ENCODE measurements around the gene RAB31. TPM values are rescaled to one million over a fixed set of nuclear protein-coding genes. Genes with fewer than 3 reads are reported as not detected.

The RAB31 gene
- total RNA-seq, 2 experiments from 2014 or later, result 3.5 to 4.9 TPM

DNA sequence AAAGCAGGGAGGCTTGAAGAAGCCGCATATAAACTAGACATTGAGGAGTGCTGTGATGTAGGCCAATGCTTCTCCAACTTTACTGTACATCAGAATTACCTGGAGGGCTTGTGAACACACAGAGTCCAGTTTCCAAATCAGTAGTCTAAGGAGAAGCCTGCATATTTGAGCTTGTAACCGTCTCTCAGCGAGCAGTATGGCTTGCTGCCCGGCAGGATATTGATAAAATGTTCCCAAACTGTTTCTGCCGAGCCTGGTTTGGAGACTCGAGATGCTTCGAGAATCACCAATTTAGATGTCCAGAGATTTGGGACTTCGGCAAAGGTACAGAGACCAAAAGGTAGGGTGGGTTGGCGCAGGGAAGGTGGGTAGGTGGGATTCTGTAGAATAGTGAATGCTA is 11.0 kb upstream of the RAB31 start:
- no peak for DNase-seq
- peaks cover 21% of the 10 kb centered on the region for H3K4me1 Mint-ChIP-seq
- CTCF ChIA-PET, result no interaction called here
- POLR2A ChIA-PET, result no interaction called here
- H3K4me3 Mint-ChIP-seq, result no peak overlapping the region
- H3K9me3 Mint-ChIP-seq, result no peaks in the 10 kb centered on the region
- H3K27ac Mint-ChIP-seq, result no peak overlapping the region
- H3K27me3 Mint-ChIP-seq, result peaks cover 41% of the 10 kb centered on the region
- no peaks in the 10 kb centered on the region for H3K36me3 Mint-ChIP-seq (ENCODE audit: low read depth)

DNA sequence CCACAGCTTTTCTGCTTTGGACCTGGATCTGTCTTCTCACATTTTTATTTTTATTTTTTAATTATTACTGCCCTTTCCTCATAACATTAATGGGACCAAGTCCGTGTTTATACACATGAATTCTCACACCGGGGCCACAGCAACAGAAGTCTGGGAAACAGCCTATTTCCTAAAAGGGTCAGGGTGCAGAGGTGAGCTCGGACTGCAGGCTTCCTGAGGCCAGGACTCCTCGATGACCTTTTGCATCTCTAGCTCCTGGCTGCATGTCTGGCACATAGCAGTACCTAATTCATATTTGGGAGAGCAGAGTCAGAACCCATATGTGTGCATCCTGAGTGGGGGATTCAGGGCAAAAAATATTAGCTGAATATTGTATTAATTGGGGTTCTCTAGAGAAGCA is 9.6 kb upstream of the RAB31 start:
- Mint-ChIP-seq H3K9me3 (no peaks in the 10 kb centered on the region), H3K27ac (no peak overlapping the region), H3K36me3 (ENCODE audit: low read depth) (no peaks in the 10 kb centered on the region), H3K4me1 (peaks cover 21% of the 10 kb centered on the region), H3K27me3 (peaks cover 41% of the 10 kb centered on the region), H3K4me3 (no peak overlapping the region)
- POLR2A ChIA-PET, result no interaction called here
- CTCF ChIA-PET, result no interaction called here
- no peak for DNase-seq

DNA sequence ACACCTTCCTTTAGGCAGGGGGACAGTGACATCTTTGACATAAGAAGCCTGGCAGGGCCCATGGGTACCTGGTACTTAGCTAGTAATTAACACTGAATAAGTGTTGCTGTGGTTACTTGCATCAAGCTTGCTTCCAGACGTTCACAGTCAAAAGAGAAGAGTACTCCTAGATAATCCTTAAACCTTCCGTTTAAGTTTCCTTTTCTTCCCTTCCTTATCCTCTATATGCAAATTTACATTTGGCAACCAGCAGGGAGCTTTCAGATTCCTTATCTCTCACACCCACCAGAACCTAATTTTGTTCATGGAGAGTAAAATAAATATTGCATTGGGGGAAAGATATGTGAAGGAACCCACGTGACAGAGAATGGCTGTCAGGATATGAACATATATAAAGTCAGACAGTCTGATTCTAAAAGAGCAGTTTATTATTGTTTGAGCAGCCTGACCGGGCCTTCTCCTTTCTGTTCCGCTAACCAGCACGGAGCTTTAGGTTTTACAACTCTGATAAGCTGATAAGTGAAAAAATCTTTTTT is 7.8 kb upstream of the RAB31 start:
- H3K4me1 Mint-ChIP-seq, result peaks cover 25% of the 10 kb centered on the region
- no peaks in the 10 kb centered on the region for H3K9me3 Mint-ChIP-seq
- DNase-seq, result no peak
- ChIA-PET CTCF (no interaction called here), POLR2A (interaction anchor here (0.6 kb wide), 1 partner anchor 9 kb away, joined by 3 read pairs; no protein-coding TSS in a partner anchor)
- H3K36me3 Mint-ChIP-seq (ENCODE audit: low read depth), result no peaks in the 10 kb centered on the region
- H3K4me3 Mint-ChIP-seq, result no peak overlapping the region
- H3K27ac Mint-ChIP-seq, result no peak overlapping the region
- peaks cover 45% of the 10 kb centered on the region for H3K27me3 Mint-ChIP-seq

DNA sequence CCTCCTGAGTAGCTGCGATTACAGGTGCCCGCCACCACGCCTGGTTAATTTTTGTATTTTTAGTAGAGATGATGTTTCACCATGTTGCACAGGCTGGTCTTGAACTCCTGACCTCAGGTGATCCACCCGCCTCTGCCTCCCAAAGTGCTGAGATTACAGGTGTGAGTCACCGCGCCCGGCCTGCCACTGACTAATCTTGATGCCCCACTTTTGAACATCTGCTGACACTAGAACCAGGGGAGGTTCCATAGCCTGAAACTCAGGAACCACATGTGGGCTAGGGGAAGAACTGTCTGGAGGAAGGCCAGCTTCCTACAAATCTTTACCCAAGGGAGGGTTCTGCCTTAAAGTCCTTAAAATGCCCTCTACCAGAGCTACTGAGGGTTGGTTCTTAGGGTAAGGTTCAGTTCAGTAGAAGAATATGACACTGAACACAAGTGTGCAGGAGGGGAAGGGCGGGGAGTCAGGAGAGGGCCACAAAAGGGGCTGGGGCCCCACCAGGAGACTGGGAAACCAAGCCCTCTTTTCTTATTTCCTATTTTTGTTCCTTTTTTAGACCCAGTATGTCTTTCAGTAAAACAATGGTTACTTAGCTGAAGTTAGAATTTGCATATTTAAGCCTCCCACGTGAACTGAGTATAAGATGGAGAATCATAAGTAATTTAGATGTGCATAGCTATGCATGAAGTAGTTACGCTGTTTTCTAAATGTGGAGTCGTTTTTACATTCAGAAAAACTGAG is 6.3 kb upstream of the RAB31 start:
- POLR2A ChIA-PET, result no interaction called here
- no peak overlapping the region for H3K27ac Mint-ChIP-seq
- H3K27me3 Mint-ChIP-seq, result peaks cover 52% of the 10 kb centered on the region
- peaks cover 13% of the 10 kb centered on the region for H3K4me1 Mint-ChIP-seq
- CTCF ChIA-PET, result no interaction called here
- H3K4me3 Mint-ChIP-seq, result no peak overlapping the region
- H3K9me3 Mint-ChIP-seq, result no peaks in the 10 kb centered on the region
- no peaks in the 10 kb centered on the region for H3K36me3 Mint-ChIP-seq (ENCODE audit: low read depth)
- no peak for DNase-seq

DNA sequence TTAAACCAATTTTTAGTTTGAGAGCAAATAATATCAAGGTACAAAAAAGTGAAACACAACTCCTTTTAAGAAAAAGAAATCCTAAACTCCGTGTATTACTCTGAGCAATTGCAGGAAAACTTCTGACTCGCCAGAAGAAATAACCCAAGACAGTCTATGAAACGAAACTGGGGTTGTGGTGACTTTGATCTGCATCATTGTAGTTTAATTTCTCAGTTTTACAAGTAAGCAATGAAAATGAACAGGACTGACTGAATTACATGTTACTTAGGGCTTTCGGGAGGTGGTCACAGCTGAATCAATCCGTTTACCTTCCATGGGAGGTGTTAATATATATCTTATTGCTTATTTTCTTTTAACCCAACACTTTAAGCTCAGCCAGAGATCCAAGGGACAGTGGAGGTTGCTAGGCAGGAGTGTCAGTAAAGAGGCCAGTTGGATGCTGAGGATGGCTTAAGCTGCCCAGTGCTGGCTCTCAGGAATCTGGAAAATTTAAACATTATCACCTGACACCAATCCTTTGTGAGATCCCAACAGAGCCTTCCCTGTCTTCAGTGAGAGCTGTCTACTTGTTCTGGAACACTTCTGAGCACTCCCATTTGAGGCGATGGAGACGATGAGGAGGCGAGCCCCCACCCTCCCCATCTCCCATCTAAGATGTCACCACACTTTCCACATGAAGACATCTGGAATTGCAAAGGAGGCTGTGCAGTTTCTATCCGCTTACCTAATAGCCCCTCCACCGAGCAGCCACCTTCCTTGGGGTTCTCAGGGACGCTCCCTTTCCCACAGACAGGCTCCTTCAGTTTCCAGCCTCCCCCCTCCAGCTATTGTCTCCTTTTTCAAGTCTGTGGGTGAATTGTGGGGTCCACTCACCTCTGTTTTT is 3.6 kb upstream of the RAB31 start:
- no peaks in the 10 kb centered on the region for H3K36me3 Mint-ChIP-seq (ENCODE audit: low read depth)
- peaks cover 23% of the 10 kb centered on the region for H3K4me1 Mint-ChIP-seq
- DNase-seq, result no peak
- POLR2A ChIA-PET, result no interaction called here
- H3K9me3 Mint-ChIP-seq, result no peaks in the 10 kb centered on the region
- H3K27me3 Mint-ChIP-seq, result peaks cover 63% of the 10 kb centered on the region
- CTCF ChIA-PET, result interaction anchor here (1.1 kb wide), 1 partner anchor 246 kb away, joined by 3 read pairs; no protein-coding TSS in a partner anchor
- H3K27ac Mint-ChIP-seq, result no peak overlapping the region
- H3K4me3 Mint-ChIP-seq, result no peak overlapping the region

DNA sequence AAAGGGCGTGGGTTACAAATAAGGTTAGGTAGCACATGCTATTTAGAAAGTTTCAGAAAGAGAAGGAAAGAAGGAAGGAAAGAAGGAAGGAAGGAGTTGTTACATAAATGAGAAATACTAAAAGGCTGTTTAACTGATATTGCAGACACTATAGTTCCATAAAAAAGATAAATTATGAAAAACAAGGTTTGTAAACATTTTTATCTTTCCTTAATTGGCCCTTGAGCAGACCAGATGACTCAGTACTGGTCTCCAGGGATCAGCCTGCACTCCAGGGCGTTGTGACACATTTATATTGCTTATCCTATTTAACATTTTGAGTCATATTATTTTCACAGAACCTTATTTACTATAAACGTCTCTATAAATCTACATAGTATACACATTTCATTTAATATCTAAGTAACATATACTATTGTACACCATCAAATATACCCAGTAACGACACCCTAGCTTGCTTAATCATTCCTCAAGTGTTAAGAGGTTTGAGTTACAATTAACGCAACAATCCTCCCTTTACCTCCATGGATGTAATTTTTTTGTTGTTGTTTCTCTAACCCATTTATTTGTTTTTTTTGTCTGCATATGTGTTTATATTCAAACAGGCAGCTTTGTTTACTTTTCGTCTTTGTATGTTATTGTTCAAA is 2.8 kb upstream of the RAB31 start:
- H3K4me1 Mint-ChIP-seq, result peaks cover 31% of the 10 kb centered on the region
- no peaks in the 10 kb centered on the region for H3K9me3 Mint-ChIP-seq
- peaks cover 68% of the 10 kb centered on the region for H3K27me3 Mint-ChIP-seq
- H3K36me3 Mint-ChIP-seq (ENCODE audit: low read depth), result no peaks in the 10 kb centered on the region
- H3K27ac Mint-ChIP-seq, result no peak overlapping the region
- H3K4me3 Mint-ChIP-seq, result no peak overlapping the region
- DNase-seq, result no peak
- ChIA-PET CTCF (no interaction called here), POLR2A (no interaction called here)

DNA sequence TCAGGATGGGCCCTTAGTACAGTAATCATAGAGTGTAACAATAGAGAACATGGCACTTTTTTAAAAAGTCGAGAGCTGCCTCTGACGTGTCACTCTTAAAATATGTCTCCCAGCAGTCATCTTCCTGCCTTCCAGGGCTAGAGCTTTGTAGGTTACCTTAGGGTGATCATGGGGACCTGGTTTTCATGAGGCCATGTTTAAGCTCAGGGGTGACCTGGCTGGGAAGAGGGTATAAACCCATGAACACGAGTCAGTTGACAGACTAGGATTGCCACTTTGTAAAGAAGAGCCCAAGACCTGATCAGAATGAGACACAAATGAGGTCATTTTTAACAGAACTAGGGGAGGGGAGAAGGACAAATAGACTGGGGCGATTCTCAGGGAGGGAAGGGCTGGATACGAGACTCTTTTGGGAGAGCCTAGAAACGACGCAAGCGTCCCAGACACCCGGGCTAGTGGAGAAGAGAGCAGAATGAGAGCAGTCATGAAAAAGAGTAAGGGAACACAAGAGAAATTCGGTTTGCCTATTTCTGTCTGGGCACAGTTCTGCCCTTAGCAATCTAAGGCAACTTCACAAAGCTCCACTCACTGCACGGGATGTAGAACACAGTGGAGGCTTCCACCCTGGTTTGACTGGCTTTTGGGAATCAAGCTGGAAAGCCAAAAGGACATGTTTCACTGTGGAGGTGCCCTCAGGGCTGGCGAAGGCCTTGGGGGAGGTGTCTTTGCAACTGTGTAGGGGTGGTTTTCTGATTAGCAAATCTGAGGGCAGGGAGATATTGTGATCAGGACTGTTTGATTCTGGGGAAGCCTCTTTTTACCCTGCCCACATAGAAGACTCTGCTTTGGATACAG is 1.8 kb upstream of the RAB31 start:
- H3K4me1 Mint-ChIP-seq, result peaks cover 39% of the 10 kb centered on the region
- CTCF ChIA-PET, result no interaction called here

DNA sequence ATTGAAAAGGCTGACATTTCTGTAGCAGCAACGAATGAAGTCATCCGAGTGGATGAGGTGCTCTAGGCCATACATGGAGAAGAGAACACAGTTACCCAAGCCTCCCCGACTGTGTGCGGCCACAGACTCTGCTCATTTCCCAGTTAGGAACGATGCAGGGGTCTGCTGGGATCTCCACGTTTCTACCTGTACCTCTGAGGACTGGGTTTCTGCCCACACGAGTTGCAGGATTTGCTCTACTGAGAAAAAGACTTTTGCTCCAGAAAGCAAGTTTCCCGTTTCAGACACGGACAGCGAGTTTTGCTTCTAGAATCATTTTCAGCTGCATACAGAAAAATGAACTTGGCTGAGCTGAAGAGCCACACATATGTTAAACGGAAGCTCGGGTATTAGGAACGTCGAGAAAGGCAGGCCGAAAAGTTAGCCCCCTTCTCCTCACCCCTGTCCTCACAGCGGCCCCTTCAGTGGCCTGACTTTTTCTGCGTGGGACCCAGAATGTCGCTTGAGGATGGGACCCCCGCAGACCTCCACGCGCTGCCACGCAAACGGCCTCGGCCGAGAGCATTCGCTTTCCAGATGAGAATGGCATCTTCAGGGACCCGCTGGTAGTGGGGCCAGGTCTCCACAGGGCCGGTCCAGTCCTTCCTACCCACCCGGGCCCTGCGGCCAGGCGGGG is 582 bp upstream of the RAB31 start:
- Mint-ChIP-seq H3K4me1 (peaks cover 49% of the 10 kb centered on the region), H3K27me3 (peaks cover 70% of the 10 kb centered on the region), H3K27ac (no peak overlapping the region), H3K36me3 (ENCODE audit: low read depth) (no peaks in the 10 kb centered on the region), H3K4me3 (peak overlapping the region; percentile 41), H3K9me3 (no peaks in the 10 kb centered on the region)
- ChIA-PET CTCF (no interaction called here), POLR2A (no interaction called here)
- no peak for DNase-seq

More for the DNA sequence above, 1.8 kb upstream of the RAB31 start:
- no peak for DNase-seq
- Mint-ChIP-seq H3K27ac (no peak overlapping the region), H3K36me3 (ENCODE audit: low read depth) (no peaks in the 10 kb centered on the region), H3K9me3 (no peaks in the 10 kb centered on the region), H3K4me3 (no peak overlapping the region), H3K27me3 (peaks cover 72% of the 10 kb centered on the region)
- POLR2A ChIA-PET, result no interaction called here

DNA sequence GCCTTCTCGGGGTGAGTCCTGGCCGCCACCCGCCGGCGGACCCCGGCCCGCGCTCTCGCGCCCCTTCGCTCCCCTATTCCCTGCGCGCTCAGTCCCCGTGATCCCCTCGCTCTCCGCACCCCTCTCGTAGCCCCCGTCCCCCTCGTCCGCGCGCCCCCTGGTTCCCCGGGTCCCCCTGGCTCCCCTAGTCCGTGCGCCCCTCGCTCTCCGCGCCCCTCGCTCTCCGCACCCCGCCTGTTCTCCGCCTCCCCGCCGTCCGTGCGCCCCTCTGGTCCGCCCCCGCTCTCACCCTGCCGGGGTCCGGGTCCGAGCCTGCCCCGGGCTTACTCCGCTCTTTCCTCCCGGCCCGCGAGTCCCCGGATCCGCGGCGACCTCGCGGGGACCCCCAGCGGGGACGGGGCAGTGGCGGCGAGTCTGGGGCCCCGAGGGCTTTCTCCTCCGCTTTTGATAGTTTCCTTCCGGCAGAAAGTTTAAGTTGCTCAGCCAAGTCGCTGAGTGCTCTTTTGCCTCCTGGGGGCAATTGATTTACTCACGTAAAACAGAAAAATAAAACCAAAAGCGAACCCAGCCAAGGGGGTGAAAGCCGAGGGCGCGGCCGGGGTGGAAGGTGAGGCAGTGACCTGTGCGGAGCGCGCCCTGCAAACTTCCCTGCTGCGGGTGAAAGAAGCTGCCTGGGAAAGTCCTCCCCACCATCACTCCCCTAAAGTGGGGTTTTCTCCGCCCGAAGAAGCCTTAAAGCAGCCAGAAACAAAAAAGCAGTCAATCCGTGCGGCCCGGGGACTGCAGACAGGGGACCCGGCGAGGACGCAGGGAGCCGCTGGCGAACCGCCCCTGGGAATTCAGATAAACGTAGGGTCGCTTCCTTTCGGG is 568 bp downstream of the RAB31 start:
- Mint-ChIP-seq H3K27ac (peak overlapping the region; percentile 33), H3K4me3 (peak overlapping the region; percentile 77), H3K9me3 (no peaks in the 10 kb centered on the region), H3K4me1 (peaks cover 50% of the 10 kb centered on the region), H3K36me3 (ENCODE audit: low read depth) (no peaks in the 10 kb centered on the region), H3K27me3 (peaks cover 77% of the 10 kb centered on the region)
- CTCF ChIA-PET, result interaction anchor here (0.6 kb wide), 1 partner anchor 31 kb away, joined by 3 read pairs; no protein-coding TSS in a partner anchor
- POLR2A ChIA-PET, result no interaction called here
- DNase-seq, result peak; percentile 31

DNA sequence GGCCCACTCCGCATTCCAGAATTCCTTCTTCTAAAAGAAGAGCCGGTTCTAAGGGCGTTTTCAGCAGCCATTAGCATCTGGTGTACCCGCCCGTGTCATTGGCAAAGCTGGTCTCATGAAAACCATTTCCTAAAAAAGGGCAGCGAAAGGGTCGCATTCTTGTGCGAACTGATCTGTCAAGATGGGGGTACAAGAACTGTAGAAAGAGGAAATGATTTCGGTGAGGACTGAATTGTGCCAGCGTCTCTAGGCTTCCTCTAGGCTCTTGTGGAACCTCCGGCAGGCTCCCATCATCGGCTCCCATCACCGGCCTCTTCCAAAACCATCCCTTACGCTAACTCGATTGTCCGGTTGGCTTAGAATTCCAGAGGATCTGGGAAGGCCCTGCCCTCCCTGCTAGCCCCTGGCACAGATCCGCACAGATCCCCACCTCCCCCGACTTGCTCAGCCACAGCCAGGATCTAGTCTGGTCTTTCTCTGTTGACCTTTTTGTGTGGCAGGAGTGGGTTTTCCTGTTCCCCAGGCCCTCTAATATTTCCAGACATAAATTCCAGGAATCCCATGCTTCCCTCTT is 1.3 kb downstream of the RAB31 start:
- Mint-ChIP-seq H3K27ac (no peak overlapping the region), H3K4me3 (peak overlapping the region; percentile 77), H3K4me1 (peaks cover 43% of the 10 kb centered on the region)

DNA sequence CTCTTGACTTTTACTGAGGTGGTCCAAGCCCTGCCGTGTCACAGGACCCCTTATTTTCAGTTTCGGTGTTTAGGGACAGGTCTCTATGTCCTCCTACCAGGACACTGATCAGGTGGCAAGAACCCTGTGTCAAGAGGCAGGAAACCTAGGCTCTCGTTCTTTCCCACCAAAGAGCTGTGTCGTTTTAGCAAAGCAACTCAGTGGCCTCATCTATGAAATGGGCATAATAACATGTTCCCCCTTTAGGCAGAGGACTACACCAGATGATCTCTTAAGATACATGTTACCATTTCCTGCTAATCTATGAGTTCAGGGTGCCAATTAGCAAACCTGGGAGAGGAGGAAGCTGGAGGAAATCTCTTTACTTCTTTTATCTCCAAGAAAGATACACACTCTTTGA is 1.9 kb downstream of the RAB31 start:
- no peak for DNase-seq
- Mint-ChIP-seq H3K27me3 (peaks cover 79% of the 10 kb centered on the region), H3K36me3 (ENCODE audit: low read depth) (no peaks in the 10 kb centered on the region), H3K4me1 (peaks cover 40% of the 10 kb centered on the region), H3K9me3 (no peaks in the 10 kb centered on the region), H3K4me3 (peak overlapping the region; percentile 77), H3K27ac (no peak overlapping the region)
- CTCF ChIA-PET, result no interaction called here
- POLR2A ChIA-PET, result interaction anchor here (1.2 kb wide), 1 partner anchor 14 kb away, joined by 3 read pairs; no protein-coding TSS in a partner anchor

More for the DNA sequence above, 1.3 kb downstream of the RAB31 start:
- POLR2A ChIA-PET, result no interaction called here
- H3K36me3 Mint-ChIP-seq (ENCODE audit: low read depth), result no peaks in the 10 kb centered on the region
- DNase-seq, result no peak
- no peaks in the 10 kb centered on the region for H3K9me3 Mint-ChIP-seq
- CTCF ChIA-PET, result no interaction called here
- peaks cover 78% of the 10 kb centered on the region for H3K27me3 Mint-ChIP-seq
